ENCODE results near the gene PCLO.

DNA sequence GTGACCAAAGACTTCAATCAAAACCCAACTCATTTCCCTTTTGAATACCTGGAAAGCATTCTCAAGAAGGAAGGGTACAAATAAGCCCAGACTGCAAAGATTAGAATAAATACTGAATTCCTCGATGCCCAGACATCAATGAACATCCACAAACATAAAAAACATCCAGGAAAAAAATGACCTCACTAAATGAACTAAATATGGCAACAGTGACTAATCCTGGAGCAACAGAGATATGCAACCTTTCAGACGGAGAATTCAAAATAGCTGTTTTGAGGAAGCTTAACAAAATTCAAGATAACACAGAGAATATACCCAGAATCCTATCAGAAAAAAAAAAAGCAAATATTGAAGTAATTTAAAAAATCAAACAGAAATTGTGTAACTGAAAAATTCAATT is 43.2 kb downstream of the PCLO start:
- TF ChIP-seq GATA3 (IDR thresholded peaks at IDR 0.05; ENCODE audit: low read depth, low read length) = no peak
- TF ChIP-seq GATA2 (IDR thresholded peaks at IDR 0.05; ENCODE audit: low read depth, low read length) = no peak

Measured in SH-SY5Y (cell line).